G401.6 (cell line): Measurements from ENCODE around the gene LUZP2.

ENCODE experiments used
- FAIRE-seq: peaks from 2 replicates; lab custom pipeline; 2012; peaks lifted over from hg19 to GRCh38; lab: Jason Lieb, UNC

The LUZP2 gene

GRCh38 chr11:24716403-24716802 is 219.6 kb downstream of the LUZP2 start:
- FAIRE-seq = no peak

GRCh38 chr11:24723231-24723630 is 226.4 kb downstream of the LUZP2 start:
- FAIRE-seq = no peak

- no peak for FAIRE-seq
These were observed 234.7 kb downstream of the LUZP2 start for GRCh38 chr11:24731554-24731953.

GRCh38 chr11:24734742-24735237 is 237.9 kb downstream of the LUZP2 start:
- FAIRE-seq = no peak

GRCh38 chr11:24738972-24739371 is 242.1 kb downstream of the LUZP2 start:
- FAIRE-seq = no peak

- no peak for FAIRE-seq
These were observed 242.8 kb downstream of the LUZP2 start for GRCh38 chr11:24739637-24740036.

GRCh38 chr11:24747275-24748251 is 250.7 kb downstream of the LUZP2 start:
- no peak for FAIRE-seq

GRCh38 chr11:24748261-24748660 is 251.4 kb downstream of the LUZP2 start:
- no peak for FAIRE-seq

GRCh38 chr11:24754406-24754805 is 257.6 kb downstream of the LUZP2 start:
- no peak for FAIRE-seq

- FAIRE-seq = no peak
These were observed 258.5 kb downstream of the LUZP2 start for GRCh38 chr11:24755260-24755839.

GRCh38 chr11:24759742-24760141 is 262.9 kb downstream of the LUZP2 start:
- FAIRE-seq = no peak

- FAIRE-seq = no peak
These were observed 263.8 kb downstream of the LUZP2 start for GRCh38 chr11:24760681-24761080.

- FAIRE-seq = no peak
These were observed 265.2 kb downstream of the LUZP2 start for GRCh38 chr11:24762076-24762475.

GRCh38 chr11:24767411-24767810 is 270.6 kb downstream of the LUZP2 start:
- FAIRE-seq = no peak

- FAIRE-seq = no peak
These were observed 276.5 kb downstream of the LUZP2 start for GRCh38 chr11:24773322-24773721.

- FAIRE-seq = no peak
These were observed 282.9 kb downstream of the LUZP2 start for GRCh38 chr11:24779791-24780190.

GRCh38 chr11:24781288-24781687 is 284.4 kb downstream of the LUZP2 start:
- FAIRE-seq = no peak

GRCh38 chr11:24793479-24793878 is 296.6 kb downstream of the LUZP2 start:
- FAIRE-seq = no peak

GRCh38 chr11:24794064-24794463 is 297.2 kb downstream of the LUZP2 start:
- no peak for FAIRE-seq

- FAIRE-seq = no peak
These were observed 308.8 kb downstream of the LUZP2 start for GRCh38 chr11:24805671-24806070.

GRCh38 chr11:24808173-24808572 is 311.3 kb downstream of the LUZP2 start:
- FAIRE-seq = no peak

GRCh38 chr11:24819006-24819405 is 322.2 kb downstream of the LUZP2 start:
- no peak for FAIRE-seq

GRCh38 chr11:24819863-24820434 is 323.1 kb downstream of the LUZP2 start:
- no peak for FAIRE-seq
